ENCODE measurements around the gene SIRT1. TPM values are rescaled to one million over a fixed set of nuclear protein-coding genes. Genes with fewer than 3 reads are reported as not detected.

Gene SIRT1
- total and polyA plus RNA-seq, 2 donors (not counting 1 experiment from before 2014, with no cell fraction given): 17.0 to 21.1 TPM

DNA sequence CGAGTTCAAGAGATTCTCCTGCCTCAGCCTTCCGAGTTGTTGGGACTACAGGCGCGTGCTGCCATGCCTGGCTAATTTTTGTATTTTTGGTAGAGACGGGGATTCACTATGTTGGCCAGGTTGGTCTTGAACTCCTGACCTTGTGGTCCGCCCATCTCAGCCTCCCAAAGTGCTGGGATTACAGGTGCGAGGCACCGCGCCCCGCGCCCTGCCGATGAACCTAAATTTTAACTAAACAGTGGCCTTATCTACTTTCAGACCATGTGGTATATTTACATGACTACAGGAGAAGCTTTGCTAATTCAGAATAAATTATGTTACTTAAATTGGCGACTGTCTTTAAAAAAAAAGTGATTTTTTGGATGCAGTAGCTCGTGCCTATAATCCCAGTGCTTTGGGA is 9.2 kb downstream of the SIRT1 start:
- Histone ChIP-seq H3K9ac (ENCODE audit: insufficient read depth, low read length) (no peak overlapping the region), H4K20me1 (ENCODE audit: control insufficient read depth, extremely low read depth, insufficient read depth, low read length) (no peaks in the 10 kb centered on the region), H3K9me3 (ENCODE audit: control insufficient read depth, insufficient read depth, low read depth, low read length) (no peaks in the 10 kb centered on the region), H3K4me2 (ENCODE audit: extremely low read depth, insufficient read depth, low read length) (no peak overlapping the region), H3K27me3 (ENCODE audit: control insufficient read depth, insufficient read depth, low read length) (no peaks in the 10 kb centered on the region), H3K36me3 (ENCODE audit: control insufficient read depth, insufficient read depth, low read length) (peaks cover 7% of the 10 kb centered on the region), H3K4me1 (ENCODE audit: control insufficient read depth, extremely low read depth, insufficient read depth, low read length) (no peaks in the 10 kb centered on the region), H3K27ac (ENCODE audit: insufficient read depth, low read length) (no peak overlapping the region), H3K79me2 (ENCODE audit: control insufficient read depth, insufficient read depth, low read length) (peaks cover 10% of the 10 kb centered on the region), H2AFZ (ENCODE audit: low read length) (no peak overlapping the region), H3K4me3 (replicated peaks in 1 of 4; ENCODE audit: control extremely low read depth in 1 of 4, insufficient read depth in 1 of 4, low read depth in 3 of 4, low read length in 4 of 4) (no peak overlapping the region)
- no peak for DNase-seq (ENCODE audit: low read depth in 2 of 2)
- TF ChIP-seq CTCF (conservative IDR thresholded peaks at IDR 0.05 in 1 of 2, IDR thresholded peaks at IDR 0.05 in 1 of 2; ENCODE audit: low read depth in 1 of 2, low read length in 2 of 2) (no peak), EZH2 (IDR thresholded peaks at IDR 0.05; ENCODE audit: low read length, missing control alignments) (no peak)

DNA sequence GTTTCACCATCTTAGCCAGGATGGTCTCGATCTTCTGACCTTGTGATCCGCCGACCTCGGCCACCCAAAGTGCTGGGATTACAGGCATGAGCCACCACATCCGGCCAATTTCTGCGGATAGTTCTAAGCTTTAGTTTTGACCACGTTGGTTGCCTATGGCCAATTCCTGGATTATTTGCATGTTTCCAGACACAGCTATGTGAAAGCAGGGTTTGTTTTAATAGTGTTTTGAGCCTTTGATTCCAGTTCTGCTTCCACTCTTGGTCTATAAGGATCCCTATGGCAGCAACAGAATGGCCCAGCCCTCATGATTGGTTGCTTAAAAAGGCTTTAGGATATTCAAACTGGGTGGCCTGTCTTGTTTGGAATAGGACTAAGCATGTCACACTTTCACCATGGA is 19.1 kb downstream of the SIRT1 start:
- TF ChIP-seq EZH2 (IDR thresholded peaks at IDR 0.05; ENCODE audit: low read length, missing control alignments) (no peak), CTCF (conservative IDR thresholded peaks at IDR 0.05 in 1 of 2, IDR thresholded peaks at IDR 0.05 in 1 of 2; ENCODE audit: low read depth in 1 of 2, low read length in 2 of 2) (no peak)
- Histone ChIP-seq H4K20me1 (ENCODE audit: control insufficient read depth, extremely low read depth, insufficient read depth, low read length) (no peaks in the 10 kb centered on the region), H3K36me3 (ENCODE audit: control insufficient read depth, insufficient read depth, low read length) (peaks cover 5% of the 10 kb centered on the region), H3K27ac (ENCODE audit: insufficient read depth, low read length) (no peak overlapping the region), H3K4me3 (replicated peaks in 1 of 4; ENCODE audit: control extremely low read depth in 1 of 4, insufficient read depth in 1 of 4, low read depth in 3 of 4, low read length in 4 of 4) (no peak overlapping the region), H3K9ac (ENCODE audit: insufficient read depth, low read length) (no peak overlapping the region), H3K9me3 (ENCODE audit: control insufficient read depth, insufficient read depth, low read depth, low read length) (no peaks in the 10 kb centered on the region), H3K4me2 (ENCODE audit: extremely low read depth, insufficient read depth, low read length) (no peak overlapping the region), H3K79me2 (ENCODE audit: control insufficient read depth, insufficient read depth, low read length) (peaks cover 6% of the 10 kb centered on the region), H3K27me3 (ENCODE audit: control insufficient read depth, insufficient read depth, low read length) (no peaks in the 10 kb centered on the region), H3K4me1 (ENCODE audit: control insufficient read depth, extremely low read depth, insufficient read depth, low read length) (no peaks in the 10 kb centered on the region), H2AFZ (ENCODE audit: low read length) (no peak overlapping the region)
- DNase-seq (ENCODE audit: low read depth in 2 of 2): no peak

GRCh38 chr10:67912331-67912946 is 28.0 kb downstream of the SIRT1 start:
- TF ChIP-seq EZH2 (IDR thresholded peaks at IDR 0.05; ENCODE audit: low read length, missing control alignments): no peak
- TF ChIP-seq CTCF (conservative IDR thresholded peaks at IDR 0.05 in 1 of 2, IDR thresholded peaks at IDR 0.05 in 1 of 2; ENCODE audit: low read depth in 1 of 2, low read length in 2 of 2): no peak
- DNase-seq (ENCODE audit: low read depth in 2 of 2): peak in 1 of 2 donors; percentile 83

More at GRCh38 chr10:67912331-67912946, 28.0 kb downstream of the SIRT1 start:
- H3K27ac ChIP-seq (ENCODE audit: insufficient read depth, low read length): no peak overlapping the region
- H3K9ac ChIP-seq (ENCODE audit: insufficient read depth, low read length): no peak overlapping the region
- no peak overlapping the region for H3K4me2 ChIP-seq (ENCODE audit: extremely low read depth, insufficient read depth, low read length)
- H3K4me3 ChIP-seq (replicated peaks in 1 of 4; ENCODE audit: control extremely low read depth in 1 of 4, insufficient read depth in 1 of 4, low read depth in 3 of 4, low read length in 4 of 4): no peak overlapping the region
- no peaks in the 10 kb centered on the region for H3K79me2 ChIP-seq (ENCODE audit: control insufficient read depth, insufficient read depth, low read length)
- no peaks in the 10 kb centered on the region for H4K20me1 ChIP-seq (ENCODE audit: control insufficient read depth, extremely low read depth, insufficient read depth, low read length)
- H3K4me1 ChIP-seq (ENCODE audit: control insufficient read depth, extremely low read depth, insufficient read depth, low read length): no peaks in the 10 kb centered on the region
- peaks cover 2% of the 10 kb centered on the region for H3K36me3 ChIP-seq (ENCODE audit: control insufficient read depth, insufficient read depth, low read length)
- H2AFZ ChIP-seq (ENCODE audit: low read length): no peak overlapping the region
- no peaks in the 10 kb centered on the region for H3K27me3 ChIP-seq (ENCODE audit: control insufficient read depth, insufficient read depth, low read length)
- no peaks in the 10 kb centered on the region for H3K9me3 ChIP-seq (ENCODE audit: control insufficient read depth, insufficient read depth, low read depth, low read length)

Measured in fibroblast of lung (primary cell).